SK-MEL-5 (cell line): Measurements from ENCODE around the gene SMIM29. TPM values are rescaled to one million over a fixed set of nuclear protein-coding genes. Genes with fewer than 3 reads are reported as not detected.

Experiments
- DNase-seq: peaks from one replicate; pipeline ENCODE4 v3.0.0-alpha.2; 2016; ENCODE audit warnings: low read depth, low spot score
- in situ Hi-C: cut with HindIII; loops from 2 replicates; pipeline ENCODE4 v1.10.0; 2016; ENCODE audit warnings: low sequenced_read_pairs, high pct_unique_total_duplicates, low pct_unique_long_range_greater_than_20kb
- polyA plus RNA-seq, 2 experiments: library from polyadenylated mRNA; depleted of rRNA; stranded (reverse); fragments of >200 nt; gene quantifications; 2 replicates each; pipeline ENCODE4 v1.2.3, GENCODE V29; 2015
- total RNA-seq: library from RNA; depleted of rRNA; stranded (reverse); fragments of >200 nt; shearing (Covaris generic); gene quantifications from 2 replicates; pipeline ENCODE4 v1.2.3, GENCODE V29; 2014; rRNA removed

Gene SMIM29
- 63.5 and 66.6 TPM in 2 replicates for total RNA-seq
- 79.0 TPM in 2 replicates for polyA plus RNA-seq (2015; cell fraction: cytosol; rRNA removed)
- polyA plus RNA-seq (2015; cell fraction: nucleus; rRNA removed): 60.7 and 67.5 TPM in 2 replicates

DNA sequence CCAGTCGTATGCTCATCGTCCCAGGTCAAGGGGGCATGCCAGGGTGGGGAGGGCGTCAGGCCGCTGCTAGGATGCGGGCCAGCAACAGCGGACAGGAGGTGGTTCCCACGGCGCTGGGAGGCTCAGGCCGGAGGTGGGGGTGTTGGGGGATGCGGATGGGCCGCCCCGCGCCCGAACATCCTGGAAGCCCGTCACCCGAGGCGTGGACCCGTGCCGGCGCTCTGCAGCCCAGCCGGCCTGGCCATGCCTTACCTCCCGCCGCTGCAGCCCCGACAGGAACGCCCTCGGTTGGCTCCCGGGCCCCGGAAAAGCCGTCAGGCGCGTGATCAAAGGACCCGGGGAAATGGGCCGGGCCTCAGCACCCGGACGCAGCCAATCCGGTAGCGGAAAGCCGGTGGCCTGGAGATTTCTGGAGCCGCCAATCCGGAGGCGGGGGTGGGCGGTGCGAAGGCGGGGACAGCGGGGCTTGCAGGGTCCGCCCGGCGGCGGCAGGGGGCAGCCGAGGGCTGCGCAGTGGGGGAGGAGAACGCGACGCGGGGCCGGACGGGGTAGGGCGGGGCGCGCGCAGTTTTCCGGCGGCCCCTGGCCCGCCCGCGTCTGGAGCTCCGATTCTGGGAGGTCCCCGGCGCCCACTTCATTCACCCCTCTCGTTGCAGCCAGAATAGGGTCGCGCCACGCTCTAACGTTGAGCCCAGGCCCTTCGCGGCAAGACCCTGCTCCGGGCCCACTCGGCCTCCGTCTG is at the start of gene SMIM29:
SMIM29 (minus strand) TSS at position 280 of the 742 bp plus-strand sequence. CDS start 1,215 bp downstream, outside the sequence.
- in situ Hi-C loops: no loop called here
- DNase-seq: peak; percentile 94

DNA sequence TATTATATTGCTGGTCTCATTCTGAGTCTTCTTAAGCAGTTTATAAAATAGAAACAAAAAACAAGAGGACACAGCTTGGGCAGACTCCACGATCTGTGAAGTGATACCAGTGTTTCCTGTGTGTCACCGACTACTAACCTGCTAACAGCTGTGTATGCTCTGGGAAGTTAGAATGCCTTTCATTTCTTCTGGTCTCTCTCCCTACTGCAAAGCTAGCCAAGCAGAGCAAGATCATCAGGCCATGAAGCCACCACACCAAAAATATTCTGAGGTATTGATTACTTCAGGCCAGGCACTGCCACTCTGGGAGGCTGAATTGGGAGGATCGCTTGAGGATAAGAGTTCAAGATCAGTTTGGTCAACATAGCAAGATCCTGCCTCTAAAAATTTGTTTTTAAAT is 46.9 kb upstream of the SMIM29 start:
- in situ Hi-C loops: no loop called here
- no peak for DNase-seq

DNA sequence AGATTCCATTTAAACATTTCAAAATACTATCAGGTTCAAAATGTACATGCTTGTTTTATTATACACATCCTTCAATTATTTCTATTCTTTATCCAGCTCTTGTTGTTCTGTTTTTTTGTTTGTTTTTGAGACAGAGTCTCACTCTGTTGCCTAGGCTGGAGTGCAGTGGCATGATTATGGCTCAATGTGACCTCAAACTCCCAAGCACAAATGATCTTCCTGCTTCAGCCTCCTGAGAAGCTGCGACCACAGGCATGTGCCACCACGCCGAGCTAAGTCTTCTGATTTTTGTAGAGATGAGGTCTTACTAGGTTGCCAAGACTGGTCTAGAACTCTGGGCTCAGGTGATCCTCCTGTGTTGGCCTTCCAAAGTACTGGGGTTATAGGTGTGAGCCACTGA is 44.1 kb upstream of the SMIM29 start:
- no peak for DNase-seq
- in situ Hi-C loops: no loop called here

DNA sequence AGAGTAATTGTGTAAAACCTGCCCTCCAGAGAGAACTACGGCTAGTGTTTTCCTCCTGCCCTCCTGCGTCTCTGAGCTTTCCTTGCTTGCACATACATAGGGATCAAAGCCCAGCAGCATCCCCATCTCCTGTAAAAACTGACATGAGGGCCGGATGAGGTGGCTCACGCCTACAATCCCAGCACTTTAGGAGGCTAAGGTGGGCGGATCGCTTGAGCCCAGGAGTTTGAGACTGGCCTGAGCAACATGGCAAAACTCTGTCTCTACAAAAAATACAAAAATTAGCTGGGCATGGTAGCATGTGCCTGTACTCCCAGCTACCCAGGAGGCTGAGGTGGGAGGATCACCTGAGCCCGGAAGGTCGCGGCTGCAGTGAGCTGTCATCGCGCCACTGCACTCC is 40.3 kb upstream of the SMIM29 start:
- DNase-seq: no peak
- in situ Hi-C loops: no loop called here

DNA sequence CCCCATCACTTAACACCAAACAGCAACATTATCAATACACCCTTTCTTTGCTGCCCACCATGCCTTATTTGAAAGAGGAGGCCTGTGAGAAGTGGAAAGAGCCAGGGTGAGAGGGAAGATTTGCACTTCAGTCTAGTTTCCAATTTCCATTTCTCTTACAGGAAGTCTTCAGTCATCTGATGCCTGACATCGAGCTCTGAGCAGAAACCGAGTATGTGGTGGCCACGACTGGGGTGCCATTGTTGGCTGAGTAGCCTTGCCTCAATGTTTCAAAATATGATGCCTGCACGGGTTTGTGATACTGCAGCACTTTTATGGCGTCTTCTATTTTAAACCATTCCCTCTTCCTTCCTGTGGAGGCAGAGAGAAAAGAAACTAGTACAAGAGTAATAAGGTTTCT is 39.8 kb upstream of the SMIM29 start:
- in situ Hi-C loops: no loop called here
- DNase-seq: peak; percentile 57

DNA sequence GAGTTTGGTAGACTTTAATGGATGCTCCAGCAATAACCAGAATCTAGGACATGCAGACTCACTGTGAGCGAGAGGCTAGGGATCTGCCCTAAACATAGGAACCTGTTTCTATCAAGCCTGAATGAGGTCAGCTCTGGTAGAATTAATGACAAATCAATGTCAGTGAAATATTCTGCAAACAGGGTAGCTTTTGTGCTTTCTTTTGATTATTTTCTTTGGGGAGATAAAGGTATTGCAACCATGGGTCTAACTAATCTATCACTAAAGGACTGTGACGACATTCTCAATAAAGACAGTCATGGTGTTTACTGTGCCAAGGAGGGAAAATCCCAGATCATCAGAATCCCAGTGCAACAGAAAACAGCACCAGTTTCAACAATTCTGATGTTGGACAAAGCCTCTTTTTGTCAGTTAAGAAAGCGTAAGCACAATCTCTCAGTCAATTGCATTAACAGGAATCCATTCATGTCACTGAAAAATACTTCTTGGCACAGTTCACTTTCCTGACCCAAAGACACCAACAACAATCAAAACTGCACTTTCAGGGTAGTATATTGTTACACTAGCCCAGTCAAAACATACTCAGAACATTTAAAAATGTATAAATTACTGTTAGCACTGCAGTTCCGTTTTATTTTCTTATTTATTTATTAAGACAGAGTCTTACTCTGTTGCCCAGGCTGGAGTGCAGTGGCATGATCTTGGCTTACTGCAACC is 36.8 kb upstream of the SMIM29 start:
- in situ Hi-C loops: no loop called here
- DNase-seq: peak; percentile 96

DNA sequence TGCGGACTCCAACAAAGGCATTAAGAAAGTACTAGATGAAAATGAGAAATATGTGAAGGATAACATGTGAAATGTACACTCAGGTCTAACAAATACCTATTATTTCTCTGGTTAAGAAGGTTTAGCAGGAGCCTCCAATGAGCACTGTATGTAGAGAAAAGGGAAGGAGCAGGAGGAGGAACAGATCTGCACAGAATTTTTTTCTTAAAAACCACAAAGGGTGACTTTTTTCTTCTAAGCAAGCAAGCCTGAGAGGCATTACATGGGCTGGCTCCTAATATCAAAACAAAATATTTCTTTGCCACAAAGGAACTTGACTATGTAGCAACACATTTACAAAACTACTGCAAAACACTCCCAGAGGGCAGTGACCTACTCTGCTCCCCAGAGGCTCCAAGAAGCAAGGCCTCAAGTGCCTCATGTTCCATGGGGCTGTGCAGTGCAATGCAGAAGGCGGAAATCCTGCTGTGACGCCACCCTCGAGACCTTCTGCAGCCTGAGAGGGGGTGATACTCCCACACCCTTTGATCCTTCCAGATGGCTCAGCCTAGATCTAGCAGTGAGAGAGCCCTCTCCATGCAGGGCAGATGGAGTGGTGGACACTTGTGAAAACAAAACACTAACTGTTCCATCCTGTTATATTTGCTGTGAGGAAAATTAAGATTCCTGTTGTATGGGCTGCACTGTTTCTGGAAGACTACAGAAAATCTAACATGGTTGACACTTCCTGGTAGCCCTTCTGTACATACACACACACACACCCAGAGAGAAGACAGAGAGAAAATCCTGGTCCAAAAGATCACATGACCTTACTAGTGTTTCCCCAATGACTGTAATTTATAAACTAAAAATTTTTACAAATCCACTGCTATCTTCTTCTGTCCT is 36.0 kb upstream of the SMIM29 start:
- in situ Hi-C loops: no loop called here
- peak; percentile 76 for DNase-seq

DNA sequence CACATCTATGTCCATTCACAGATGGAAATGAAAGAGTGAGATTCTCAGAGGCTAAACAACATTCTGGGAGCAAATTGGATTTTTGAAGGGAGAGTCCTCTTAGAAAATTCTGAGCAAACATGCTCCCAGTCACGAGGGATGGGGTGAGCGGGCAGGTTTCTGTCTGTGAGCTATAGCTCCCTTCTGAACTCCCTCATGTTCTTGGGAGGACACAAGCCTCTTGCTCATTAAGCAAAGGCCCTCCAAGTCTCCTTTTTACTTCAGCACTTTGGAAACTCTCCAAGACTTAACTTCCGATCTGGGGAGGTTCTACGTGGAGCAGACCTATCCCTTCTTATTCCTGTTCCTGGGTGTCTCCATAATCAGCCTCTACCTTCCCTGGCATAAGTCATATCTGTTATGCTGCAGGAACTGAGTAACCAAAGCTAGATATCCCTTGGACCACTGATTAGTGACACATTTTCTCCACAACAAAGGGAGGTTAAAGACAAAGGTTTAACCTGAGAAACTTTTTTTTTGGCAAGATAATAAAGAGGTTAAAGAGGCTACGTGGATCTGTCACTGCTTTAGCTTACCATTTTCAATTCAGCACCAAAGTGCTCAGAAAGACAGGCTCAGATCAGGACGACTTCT is 33.0 kb upstream of the SMIM29 start:
- no peak for DNase-seq
- in situ Hi-C loops: no loop called here

DNA sequence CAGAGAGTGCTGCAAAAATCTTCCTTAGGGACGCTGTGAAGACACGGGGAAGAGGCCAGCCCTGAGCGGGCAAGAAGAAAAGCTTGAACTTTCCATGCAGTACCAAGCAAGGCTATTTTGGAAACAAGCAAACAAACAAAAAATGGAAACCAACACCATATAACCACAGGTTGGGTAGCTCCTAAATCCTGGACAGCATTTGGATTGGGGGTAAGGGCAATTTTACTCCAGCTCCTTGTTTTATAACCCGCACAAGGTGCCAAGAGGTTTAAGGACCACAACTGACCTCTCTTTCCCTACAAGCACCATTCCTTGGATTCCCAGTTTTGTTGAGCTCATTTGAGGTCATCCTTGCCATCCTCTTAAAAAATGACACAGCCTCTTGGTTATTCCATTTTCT is 31.4 kb upstream of the SMIM29 start:
- in situ Hi-C loops: no loop called here
- no peak for DNase-seq

DNA sequence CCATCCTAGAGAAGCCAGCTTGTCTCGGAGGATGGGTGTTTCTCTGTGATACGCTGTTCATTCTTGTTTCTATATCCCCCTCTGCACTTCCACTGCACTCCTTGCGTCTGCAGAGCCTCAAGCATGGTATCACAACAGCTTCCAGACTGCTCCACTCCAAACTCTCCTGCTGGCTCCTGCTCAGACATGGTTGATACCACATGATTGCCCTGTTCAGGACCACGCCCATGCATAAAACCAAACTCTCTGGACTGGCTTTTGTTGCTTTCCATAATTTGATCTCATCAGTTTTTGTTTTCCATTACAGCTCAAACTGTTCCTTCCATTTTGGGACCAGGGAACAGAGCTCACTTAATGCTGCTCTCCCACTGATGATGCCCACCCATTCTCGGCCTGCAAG is 30.0 kb upstream of the SMIM29 start:
- DNase-seq: no peak
- in situ Hi-C loops: no loop called here

DNA sequence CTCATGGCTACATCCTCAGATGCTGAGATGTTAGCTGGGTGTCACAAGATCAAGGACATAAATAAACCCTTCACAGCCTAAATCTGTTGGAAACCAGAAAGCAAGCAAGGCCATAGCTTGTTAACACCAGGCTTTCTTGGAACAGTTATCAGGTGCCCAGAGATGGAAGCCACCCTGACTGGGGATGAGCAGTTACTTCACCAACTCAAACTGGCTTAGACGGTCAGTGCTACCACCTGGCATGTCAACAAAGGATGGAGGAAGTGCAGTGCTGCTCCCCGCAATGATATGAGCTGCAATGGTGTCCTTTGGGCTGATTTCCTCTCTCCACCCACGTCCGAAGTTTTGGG is 28.9 kb upstream of the SMIM29 start:
- in situ Hi-C loops: no loop called here
- no peak for DNase-seq

DNA sequence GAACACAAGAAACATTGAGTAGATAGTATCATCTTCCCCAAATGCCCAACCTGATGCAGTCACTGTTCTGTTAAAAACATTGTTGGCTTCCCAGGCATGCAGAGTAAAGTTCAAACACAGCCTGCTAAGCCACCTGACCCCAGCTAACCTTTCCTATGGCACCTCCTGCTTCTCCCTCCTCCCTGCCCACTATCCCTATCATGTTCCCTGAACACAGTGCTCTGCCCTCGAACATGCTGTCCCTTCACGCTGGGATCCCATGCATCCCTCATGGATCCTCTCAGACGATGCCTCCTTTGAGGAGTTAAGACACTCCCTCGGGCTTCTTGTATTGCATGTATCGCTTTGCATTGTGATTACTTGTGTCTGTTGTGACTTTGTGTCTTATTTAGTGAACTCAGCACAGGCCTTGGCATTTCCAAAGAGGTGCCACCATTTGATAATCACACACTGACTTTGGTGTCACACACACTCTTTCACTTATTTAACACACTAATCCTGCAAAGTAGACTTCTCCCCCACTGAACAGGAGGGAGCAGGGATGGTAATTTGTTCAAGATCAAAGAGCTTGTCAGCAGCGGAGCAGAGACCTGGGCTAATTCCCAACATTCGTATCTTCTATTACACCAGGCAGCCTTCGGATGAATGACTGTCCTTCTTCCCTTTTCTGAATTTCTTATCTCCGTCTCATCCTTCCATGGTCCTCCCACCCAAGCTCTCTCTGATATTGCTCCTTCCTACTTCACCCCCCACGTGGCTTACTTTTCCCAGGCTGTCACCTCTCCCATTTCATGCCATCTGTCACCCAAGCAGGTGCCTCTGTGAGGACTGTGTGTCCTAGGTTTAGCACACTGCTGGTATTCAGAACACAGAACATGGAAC is 28.3 kb upstream of the SMIM29 start:
- DNase-seq: no peak
- in situ Hi-C loops: no loop called here

DNA sequence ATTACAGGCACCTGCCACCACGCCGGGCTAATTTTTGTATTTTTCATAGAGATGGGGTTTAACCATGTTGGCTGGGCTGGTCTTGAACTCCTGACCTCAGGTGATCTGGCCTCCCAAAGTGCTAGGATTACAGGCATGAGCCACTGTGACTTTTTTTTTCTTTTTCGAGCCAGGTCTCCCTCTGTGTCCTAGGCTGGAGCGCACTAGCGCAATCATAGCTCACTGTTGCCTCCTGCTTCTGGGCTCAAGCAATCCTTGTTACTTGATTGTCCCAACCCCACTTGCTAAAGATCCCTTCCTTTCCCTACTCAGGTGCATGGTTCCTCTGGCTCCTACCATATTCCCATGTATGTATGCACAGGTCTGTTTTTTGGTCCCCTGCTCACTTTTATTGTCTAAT is 27.4 kb upstream of the SMIM29 start:
- no peak for DNase-seq
- in situ Hi-C loops: no loop called here

DNA sequence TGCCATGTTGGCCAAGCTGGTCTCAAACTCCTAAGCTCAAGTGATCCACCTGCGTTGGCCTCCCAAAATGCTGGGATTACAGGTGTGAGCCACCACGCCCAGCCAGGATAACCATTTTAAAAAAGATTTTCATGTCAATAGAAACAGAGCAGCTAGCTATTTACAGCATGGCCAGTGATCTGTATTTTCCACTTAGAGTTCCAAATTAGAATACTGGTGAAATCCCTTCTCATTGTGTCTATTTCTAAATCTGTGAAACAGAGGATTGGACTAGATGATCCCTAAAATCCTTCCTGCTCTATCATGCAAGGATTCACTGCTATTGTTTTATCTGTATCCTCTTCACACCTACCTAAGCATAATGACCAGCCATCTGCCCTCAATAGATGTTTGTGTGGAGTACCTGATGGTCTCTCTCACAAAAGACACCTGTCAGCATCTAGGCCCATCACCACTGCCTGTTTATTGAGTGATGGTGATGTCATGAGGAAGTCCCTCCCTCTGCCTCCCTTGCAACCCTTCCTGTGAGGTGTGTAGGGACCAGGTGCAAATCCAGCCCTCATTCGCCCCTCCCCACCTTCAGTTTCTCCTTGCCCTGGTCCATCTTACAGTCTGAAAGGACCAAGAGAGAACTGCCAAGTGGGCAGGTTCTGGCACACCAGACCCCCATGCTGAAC is 26.5 kb upstream of the SMIM29 start:
- no peak for DNase-seq
- in situ Hi-C loops: no loop called here

DNA sequence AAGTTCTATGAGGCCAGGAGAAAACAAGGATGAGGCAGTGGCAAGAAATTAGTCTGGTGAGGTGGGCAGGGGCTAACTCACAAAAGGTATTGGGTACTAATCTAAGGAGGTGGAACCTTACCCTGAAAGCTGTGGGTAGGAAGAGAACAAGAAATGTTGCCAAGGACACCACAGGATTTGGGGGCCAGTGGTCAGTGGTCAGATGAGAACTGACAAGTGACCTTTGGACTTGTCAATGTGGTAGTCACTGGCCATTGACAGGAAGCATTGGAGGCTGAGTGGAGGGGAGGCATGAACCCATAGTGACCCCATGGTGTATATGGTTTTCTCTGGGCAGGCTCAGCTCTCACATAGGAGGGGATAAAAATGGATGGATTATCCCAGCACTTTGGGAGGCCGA is 25.3 kb upstream of the SMIM29 start:
- in situ Hi-C loops: no loop called here

DNA sequence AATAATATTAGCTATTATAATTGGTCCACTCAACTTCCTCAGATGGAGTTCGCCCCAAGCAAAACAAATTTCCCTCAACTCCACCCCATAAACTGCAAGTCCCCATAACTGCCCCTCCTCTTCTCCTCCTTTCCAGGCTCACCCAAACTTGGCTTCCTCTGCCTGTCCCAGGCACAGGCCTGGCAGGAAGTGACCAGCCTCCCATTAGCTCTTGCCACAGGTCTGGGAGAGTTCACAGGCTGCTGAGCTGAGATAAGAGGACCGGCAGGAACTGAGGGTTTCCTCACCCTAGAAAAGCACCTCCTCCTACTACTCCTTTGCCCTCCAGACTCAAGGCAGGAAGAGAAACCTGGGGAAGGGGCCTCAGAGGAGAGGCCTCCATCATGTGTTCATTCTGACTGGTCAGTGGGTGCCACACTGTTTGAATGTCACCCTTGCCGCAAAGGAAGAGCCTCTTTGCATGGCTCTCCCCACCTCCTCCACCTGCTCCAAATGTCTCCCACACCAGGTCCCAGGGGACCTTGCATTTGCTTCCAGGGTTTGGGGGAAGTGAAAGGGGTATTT is 24.5 kb upstream of the SMIM29 start:
- no peak for DNase-seq
- in situ Hi-C loops: no loop called here

More for the DNA sequence above, 25.3 kb upstream of the SMIM29 start:
- no peak for DNase-seq
